Lung (tissue), 12 donors: ENCODE data around the gene ATG4D. TPM values are rescaled to one million over a fixed set of nuclear protein-coding genes. Genes with fewer than 3 reads are reported as not detected.

Experiments used
- ATAC-seq: fragments of 200-7000 bp; cut with Tn5 transposase; one replicate; pipeline ENCODE4 v1.9.1; 2020; ENCODE audit warnings: moderate number of reproducible peaks; ENCODE audit not compliant: insufficient read depth, low FRiP score
- DNase-seq, 3 donors: peaks; one replicate each; pipeline ENCODE4 v3.0.0-alpha.2; 2013 to 2017
- H3K27ac ChIP-seq, 2 donors: one replicate each; pipeline ENCODE4 v1.5.1; 2013; ENCODE audit warnings: mild to moderate bottlenecking in 2 of 2, moderate library complexity in 2 of 2, control low read depth in 1 of 2, inconsistent platforms in 1 of 2, low read depth in 1 of 2, low read length in 1 of 2
- H3K27me3 ChIP-seq, 3 donors: one replicate each; pipeline ENCODE4 v1.5.1; 2013; ENCODE audit warnings: low read length in 2 of 3; ENCODE audit not compliant: control insufficient read depth in 3 of 3, insufficient read depth in 3 of 3
- H3K36me3 ChIP-seq, 4 donors: one replicate each; pipeline ENCODE4 v1.5.1; 2013; ENCODE audit warnings: low read length in 4 of 4, mild to moderate bottlenecking in 1 of 4, moderate library complexity in 1 of 4; ENCODE audit not compliant: control insufficient read depth in 4 of 4, insufficient read depth in 4 of 4
- H3K4me1 ChIP-seq, 5 donors: one replicate each; pipeline ENCODE4 v1.5.1; 2013; ENCODE audit warnings: low read length in 5 of 5, mild to moderate bottlenecking in 2 of 5, moderate library complexity in 1 of 5; ENCODE audit not compliant: control insufficient read depth in 5 of 5, insufficient read depth in 5 of 5
- H3K4me3 ChIP-seq: one replicate; pipeline ENCODE4 v1.5.1; 2013; ENCODE audit warnings: mild to moderate bottlenecking, control low read depth, moderate library complexity
- H3K9ac ChIP-seq, 2 donors: one replicate each; pipeline ENCODE4 v1.5.1; 2013; ENCODE audit warnings: low read length in 2 of 2, control low read depth in 1 of 2; ENCODE audit not compliant: insufficient read depth in 1 of 2
- H3K9me3 ChIP-seq, 4 donors: one replicate each; pipeline ENCODE4 v1.5.1; 2013; ENCODE audit warnings: low read length in 3 of 4, mild to moderate bottlenecking in 1 of 4, moderate library complexity in 1 of 4; ENCODE audit not compliant: control insufficient read depth in 4 of 4, insufficient read depth in 3 of 4
- CTCF ChIP-seq: IDR thresholded peaks from 2 replicates; pipeline ENCODE4 v1.5.1; 2012; ENCODE audit warnings: mild to moderate bottlenecking; ENCODE audit errors: control extremely low read depth, extremely low read depth
- WGBS, 2 donors: extraction: QIAGEN DNeasy Blood & Tissue Kit; methylation state at CpG; one replicate each; pipeline ENCODE4 v1.1.7; 2013; 5-methylcytosine and 5-hydroxymethylcytosine counted together
- polyA plus RNA-seq, 2 donors: library from polyadenylated mRNA; stranded (reverse); fragments of 200-250 nt; gene quantifications; one replicate each; pipeline ENCODE4 v1.2.1, GENCODE V29; 2013
- total RNA-seq, 2 donors: library from RNA; depleted of rRNA in 1 of 2; stranded (reverse); fragments of >200 nt in 1 of 2; gene quantifications; one replicate each; pipeline ENCODE4 v1.2.1, GENCODE V29; 2014 to 2021
- donor health status: control.
- donor health status: control.
- donor health status: Bipolar disorder and iron deficiency.
- donor health status: healthy.
- donor health status: DM: yes; HTN: yes; CAD: no.

The ATG4D gene
- total and polyA plus RNA-seq, 4 donors = 13.4 to 34.0 (median 27.4) TPM

GRCh38 chr19:10565567-10566407 is 22.1 kb downstream of the ATG4D start, which contains the start of gene KRI1:
Gene KRI1 (minus strand): TSS chr19:10566010. CDS start chr19:10565999, 11 bp downstream.
- peaks cover 0 to 9% (median 0%) of the 10 kb centered on the region in 4 donors for H3K36me3 ChIP-seq
- H3K27ac ChIP-seq = peak within 1 kb of the TSS; percentile 84 to 89
- no peaks in the 10 kb centered on the region for H3K27me3 ChIP-seq
- peak; percentile 81 for ATAC-seq
- peak within 1 kb of the TSS; percentile 88 for H3K4me3 ChIP-seq
- H3K9me3 ChIP-seq = no peaks in the 10 kb centered on the region
- TF ChIP-seq CTCF = no peak
- H3K9ac ChIP-seq = peak within 1 kb of the TSS in 1 of 2 donors; percentile 55
- WGBS, 2 donors = 0% methylated on average over 71 to 94 of the region's 94 CpGs
- peaks cover 0 to 30% (median 13%) of the 10 kb centered on the region in 5 donors for H3K4me1 ChIP-seq
- DNase-seq = peak; percentile 98

- 3% methylated on average over 4 of the region's 4 CpGs for WGBS, 2 donors
Measured at GRCh38 chr19:10566408-10566657, 22.6 kb downstream of the ATG4D start.

GRCh38 chr19:10566658-10567410 is 23.1 kb downstream of the ATG4D start:
- no peak for ATAC-seq
- no peak overlapping the region for H3K4me3 ChIP-seq
- peak overlapping the region; percentile 62 to 87 for H3K27ac ChIP-seq
- WGBS, 2 donors = 46 to 50% methylated on average over 19 of the region's 19 CpGs
- TF ChIP-seq CTCF = no peak
- peaks cover 0 to 30% (median 13%) of the 10 kb centered on the region in 5 donors for H3K4me1 ChIP-seq
- no peaks in the 10 kb centered on the region for H3K27me3 ChIP-seq
- H3K9ac ChIP-seq = no peak overlapping the region
- no peak for DNase-seq
- no peaks in the 10 kb centered on the region for H3K9me3 ChIP-seq
- H3K36me3 ChIP-seq = peaks cover 0 to 3% (median 0%) of the 10 kb centered on the region in 4 donors

More at GRCh38 chr19:10566408-10566657, 22.6 kb downstream of the ATG4D start:
- no peak for TF ChIP-seq CTCF
- Histone ChIP-seq H3K4me3 (no peak overlapping the region), H3K36me3 (peaks cover 0 to 6% (median 0%) of the 10 kb centered on the region in 4 donors), H3K9me3 (no peaks in the 10 kb centered on the region), H3K27ac (peak overlapping the region; percentile 62 to 87), H3K9ac (no peak overlapping the region), H3K4me1 (peaks cover 0 to 30% (median 13%) of the 10 kb centered on the region in 5 donors), H3K27me3 (no peaks in the 10 kb centered on the region)
- DNase-seq (no peak), ATAC-seq (no peak)
